ENCODE results near the gene PHC1. TPM values are rescaled to one million over a fixed set of nuclear protein-coding genes. Genes with fewer than 3 reads are reported as not detected.

Gene PHC1
- total RNA-seq, 2 experiments from 2014 or later, result 20.3 to 21.6 TPM

- peaks cover 1% of the 10 kb centered on the region for H3K27me3 Mint-ChIP-seq
- H3K4me1 Mint-ChIP-seq (ENCODE audit: low read depth), result no peaks in the 10 kb centered on the region
- CTCF ChIA-PET, result no interaction called here
- H3K36me3 Mint-ChIP-seq (ENCODE audit: low read depth), result no peaks in the 10 kb centered on the region
- TF ChIP-seq CTCF (IDR thresholded peaks at IDR 0.05), result no peak
- DNase-seq, result no peak
- POLR2A ChIA-PET, result no interaction called here
- H3K9me3 Mint-ChIP-seq, result no peaks in the 10 kb centered on the region
- no peak for ATAC-seq
- no peak overlapping the region for H3K4me3 Mint-ChIP-seq
- H3K27ac Mint-ChIP-seq, result no peak overlapping the region
- intact Hi-C loops (cut with micrococcal nuclease), result no loop called here
These were observed 43.2 kb upstream of the PHC1 start for GRCh38 chr12:8871068-8871467.

- POLR2A ChIA-PET, result interaction anchor here (1.0 kb wide), 1 partner anchor 155 kb away, joined by 3 read pairs; no protein-coding TSS in a partner anchor
- H3K27me3 Mint-ChIP-seq, result peaks cover 2% of the 10 kb centered on the region
- intact Hi-C loops (cut with micrococcal nuclease), result no loop called here
- DNase-seq, result no peak
- H3K9me3 Mint-ChIP-seq, result no peaks in the 10 kb centered on the region
- H3K4me3 Mint-ChIP-seq, result no peak overlapping the region
- H3K4me1 Mint-ChIP-seq (ENCODE audit: low read depth), result peaks cover 7% of the 10 kb centered on the region
- H3K27ac Mint-ChIP-seq, result no peak overlapping the region
- H3K36me3 Mint-ChIP-seq (ENCODE audit: low read depth), result no peaks in the 10 kb centered on the region
- no peak for TF ChIP-seq CTCF (IDR thresholded peaks at IDR 0.05)
- CTCF ChIA-PET, result no interaction called here
- ATAC-seq, result no peak
These were observed 37.4 kb upstream of the PHC1 start for GRCh38 chr12:8876887-8877286.

- no peak for DNase-seq
- H3K27me3 Mint-ChIP-seq, result no peaks in the 10 kb centered on the region
- no peak for TF ChIP-seq CTCF (IDR thresholded peaks at IDR 0.05)
- CTCF ChIA-PET, result interaction anchor here (1.1 to 4.2 kb wide), 4 partner anchors 26 to 343 kb away, joined by 3 to 16 read pairs (median 4); no protein-coding TSS in a partner anchor
- H3K9me3 Mint-ChIP-seq, result no peaks in the 10 kb centered on the region
- H3K36me3 Mint-ChIP-seq (ENCODE audit: low read depth), result peaks cover 1% of the 10 kb centered on the region
- no peak overlapping the region for H3K4me3 Mint-ChIP-seq
- no peak overlapping the region for H3K27ac Mint-ChIP-seq
- intact Hi-C loops (cut with micrococcal nuclease), result loop anchor here (10.0 kb wide), 1 partner anchor 222 kb away; the partner anchor contains the start of gene MFAP5
- no peak for ATAC-seq
- POLR2A ChIA-PET, result no interaction called here
- peaks cover 5% of the 10 kb centered on the region for H3K4me1 Mint-ChIP-seq (ENCODE audit: low read depth)
These were observed 27.6 kb upstream of the PHC1 start for GRCh38 chr12:8886502-8887284.

GRCh38 chr12:8887285-8887715 is 27.0 kb upstream of the PHC1 start:
- no peak for DNase-seq
- intact Hi-C loops (cut with micrococcal nuclease), result loop anchor here (10.0 kb wide), 1 partner anchor 222 kb away; the partner anchor contains the start of gene MFAP5
- H3K36me3 Mint-ChIP-seq (ENCODE audit: low read depth), result peaks cover 1% of the 10 kb centered on the region
- no peak overlapping the region for H3K4me3 Mint-ChIP-seq
- no peaks in the 10 kb centered on the region for H3K9me3 Mint-ChIP-seq
- ChIA-PET CTCF (interaction anchor here (1.1 to 4.2 kb wide), 4 partner anchors 25 to 343 kb away, joined by 3 to 16 read pairs (median 4); no protein-coding TSS in a partner anchor), POLR2A (no interaction called here)
- TF ChIP-seq CTCF (IDR thresholded peaks at IDR 0.05), result no peak
- H3K27ac Mint-ChIP-seq, result no peak overlapping the region
- no peak for ATAC-seq
- H3K4me1 Mint-ChIP-seq (ENCODE audit: low read depth), result peaks cover 5% of the 10 kb centered on the region
- no peaks in the 10 kb centered on the region for H3K27me3 Mint-ChIP-seq

Measured in activated CD8-positive, alpha-beta T cell treated with anti-CD3 and anti-CD28 coated beads for 36 hours (primary cell).